Mesendoderm (in vitro differentiated cells): ENCODE results near the gene IFRD1.

Experiments used
- DNase-seq: peaks from one replicate; pipeline ENCODE4 v3.0.0; 2013
- H2AK5ac ChIP-seq: 2 replicates; pipeline ENCODE4 v1.6.1; 2013; ENCODE audit warnings: low read length, inconsistent platforms
- H2BK120ac ChIP-seq: 2 replicates; pipeline ENCODE4 v1.6.1; 2013; ENCODE audit warnings: low read depth, mild to moderate bottlenecking, low read length, moderate library complexity, mixed read lengths
- H2BK15ac ChIP-seq: replicated peaks from 2 replicates; pipeline ENCODE4 v1.6.1; 2013; ENCODE audit warnings: low read depth, mild to moderate bottlenecking, moderate library complexity
- H2BK5ac ChIP-seq: 2 replicates; pipeline ENCODE4 v1.6.1; 2013; ENCODE audit warnings: low read length, inconsistent platforms
- H3K18ac ChIP-seq: 2 replicates; pipeline ENCODE4 v1.6.1; 2013; ENCODE audit warnings: mild to moderate bottlenecking, low read length, mixed read lengths
- H3K23ac ChIP-seq: one replicate; pipeline ENCODE4 v1.6.1; 2013; ENCODE audit warnings: low read length
- H3K27ac ChIP-seq: 2 replicates; pipeline ENCODE4 v1.5.1; 2013; ENCODE audit warnings: low read depth, mild to moderate bottlenecking, inconsistent platforms, low read length, moderate library complexity
- H3K27me3 ChIP-seq: 2 replicates; pipeline ENCODE4 v1.6.1; 2013; ENCODE audit warnings: low read length, control low read depth, mild to moderate bottlenecking, inconsistent platforms; ENCODE audit not compliant: insufficient read depth, poor library complexity
- H3K36me3 ChIP-seq: 2 replicates; pipeline ENCODE4 v1.6.1; 2013; ENCODE audit warnings: low read length, inconsistent platforms; ENCODE audit not compliant: control insufficient read depth, insufficient read depth
- H3K4ac ChIP-seq: one replicate; pipeline ENCODE4 v1.6.1; 2013; ENCODE audit warnings: low read depth, mild to moderate bottlenecking, low read length, moderate library complexity
- H3K4me1 ChIP-seq: 2 replicates; pipeline ENCODE4 v1.6.1; 2013; ENCODE audit warnings: low read depth, low read length, inconsistent platforms; ENCODE audit not compliant: control insufficient read depth
- H3K4me2 ChIP-seq: 2 replicates; pipeline ENCODE4 v1.6.1; 2013; ENCODE audit warnings: low read length
- H3K4me3 ChIP-seq: 2 replicates; pipeline ENCODE4 v1.5.1; 2013; ENCODE audit warnings: mild to moderate bottlenecking, low read length
- H3K56ac ChIP-seq: one replicate; pipeline ENCODE4 v1.6.1; 2013; ENCODE audit warnings: low read length
- H3K79me1 ChIP-seq: 2 replicates; pipeline ENCODE4 v1.6.1; 2013; ENCODE audit warnings: low read length, inconsistent platforms
- H3K79me2 ChIP-seq: 2 replicates; pipeline ENCODE4 v1.6.1; 2013; ENCODE audit warnings: mild to moderate bottlenecking, low read length; ENCODE audit not compliant: control insufficient read depth, insufficient read depth
- H3K9ac ChIP-seq: 2 replicates; pipeline ENCODE4 v1.6.1; 2013; ENCODE audit warnings: low read length, inconsistent platforms
- H4K5ac ChIP-seq: one replicate; pipeline ENCODE4 v1.6.1; 2013; ENCODE audit warnings: low read length
- H4K8ac ChIP-seq: one replicate; pipeline ENCODE4 v1.6.1; 2013; ENCODE audit warnings: low read depth, mild to moderate bottlenecking, control low read depth, low read length, moderate library complexity
- WGBS: extraction: QIAGEN DNeasy Blood & Tissue Kit; methylation state at CpG from one replicate; pipeline ENCODE4 v1.1.7; 2013; ENCODE audit warnings: low lambda C conversion rate, missing lambda C conversion rate; ENCODE audit not compliant: insufficient coverage; ENCODE audit errors: extremely low coverage; 5-methylcytosine and 5-hydroxymethylcytosine counted together

IFRD1 gene

DNA sequence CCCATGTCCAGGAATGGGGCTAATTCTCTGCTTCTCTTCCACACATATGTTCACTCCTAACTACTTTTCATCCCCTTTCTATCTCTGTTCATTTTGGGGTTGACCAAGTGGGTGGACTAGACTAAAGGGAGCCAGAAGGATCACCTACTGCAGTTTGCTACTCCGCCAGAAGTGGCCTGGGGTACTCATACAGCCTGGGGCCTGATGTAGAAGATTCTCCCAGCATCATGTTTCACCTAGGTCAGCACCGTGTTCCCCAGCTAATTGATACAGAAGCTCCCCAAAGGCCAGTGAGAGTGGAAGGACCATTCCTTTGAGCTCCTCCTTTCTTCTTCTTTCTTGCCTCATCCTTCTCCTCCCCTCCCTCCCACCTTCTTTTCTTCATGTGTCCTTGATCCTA is 19.6 kb upstream of the IFRD1 start:
- Histone ChIP-seq H3K27me3 (no peaks in the 10 kb centered on the region), H4K8ac (no peak overlapping the region), H3K23ac (no peak overlapping the region), H3K79me2 (no peaks in the 10 kb centered on the region), H3K36me3 (no peaks in the 10 kb centered on the region), H2BK120ac (no peak overlapping the region), H3K79me1 (no peaks in the 10 kb centered on the region), H2AK5ac (no peak overlapping the region), H2BK15ac (no peak overlapping the region), H3K27ac (no peak overlapping the region), H3K4me2 (no peak overlapping the region), H3K4ac (no peak overlapping the region), H3K9ac (no peak overlapping the region), H3K18ac (no peak overlapping the region), H3K4me1 (peaks cover 6% of the 10 kb centered on the region), H3K4me3 (no peak overlapping the region), H3K56ac (no peak overlapping the region), H4K5ac (no peak overlapping the region), H2BK5ac (no peak overlapping the region)
- no CpG with 5 or more reads among the region's 2 CpGs for WGBS
- no peak for DNase-seq

GRCh38 chr7:112431803-112432202 is 18.5 kb upstream of the IFRD1 start:
- Histone ChIP-seq H3K4ac (no peak overlapping the region), H3K4me2 (no peak overlapping the region), H4K5ac (no peak overlapping the region), H2BK120ac (no peak overlapping the region), H2AK5ac (no peak overlapping the region), H3K4me3 (no peak overlapping the region), H4K8ac (no peak overlapping the region), H2BK5ac (no peak overlapping the region), H3K56ac (no peak overlapping the region), H3K9ac (no peak overlapping the region), H3K23ac (no peak overlapping the region), H3K36me3 (no peaks in the 10 kb centered on the region), H3K27me3 (no peaks in the 10 kb centered on the region), H3K79me1 (no peaks in the 10 kb centered on the region), H3K27ac (no peak overlapping the region), H3K4me1 (peaks cover 6% of the 10 kb centered on the region), H3K79me2 (no peaks in the 10 kb centered on the region), H3K18ac (no peak overlapping the region), H2BK15ac (no peak overlapping the region)
- DNase-seq = no peak
- WGBS = no CpG with 5 or more reads among the region's 3 CpGs

DNA sequence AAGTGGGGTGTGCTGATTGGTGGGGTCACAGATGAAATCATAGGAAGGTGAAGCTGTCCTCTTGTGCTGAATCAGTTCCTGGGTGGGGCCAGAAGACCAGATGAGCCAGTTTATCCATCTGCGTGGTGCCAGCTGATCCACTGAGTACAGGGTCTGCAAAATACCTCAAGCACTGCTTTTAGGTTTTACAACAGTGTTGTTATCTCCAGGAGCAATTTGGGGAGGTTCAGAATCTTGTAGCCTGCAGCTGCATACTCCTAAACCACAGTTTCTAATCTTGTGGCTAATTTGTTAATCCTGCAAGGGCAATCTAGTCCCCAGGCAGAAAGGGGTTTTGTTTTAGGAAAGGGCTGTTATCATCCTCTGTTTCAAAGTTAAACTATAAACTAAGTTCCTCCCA is 17.0 kb upstream of the IFRD1 start:
- H3K4me1 ChIP-seq = peaks cover 5% of the 10 kb centered on the region
- no peak overlapping the region for H4K8ac ChIP-seq
- H2BK120ac ChIP-seq = no peak overlapping the region
- H3K23ac ChIP-seq = no peak overlapping the region
- H3K36me3 ChIP-seq = no peaks in the 10 kb centered on the region
- H3K4me2 ChIP-seq = no peak overlapping the region
- no peak overlapping the region for H3K56ac ChIP-seq
- H3K4ac ChIP-seq = no peak overlapping the region
- peak; percentile 63 for DNase-seq
- no peak overlapping the region for H3K9ac ChIP-seq
- no peaks in the 10 kb centered on the region for H3K27me3 ChIP-seq
- no peak overlapping the region for H2BK15ac ChIP-seq
- H3K18ac ChIP-seq = no peak overlapping the region
- WGBS = no CpG with 5 or more reads among the region's 1 CpG
- no peak overlapping the region for H3K27ac ChIP-seq
- H3K79me2 ChIP-seq = no peaks in the 10 kb centered on the region
- H3K4me3 ChIP-seq = no peak overlapping the region
- no peak overlapping the region for H4K5ac ChIP-seq
- H2BK5ac ChIP-seq = no peak overlapping the region
- H2AK5ac ChIP-seq = no peak overlapping the region
- no peaks in the 10 kb centered on the region for H3K79me1 ChIP-seq

- H3K23ac ChIP-seq = no peak overlapping the region
- H3K79me2 ChIP-seq = no peaks in the 10 kb centered on the region
- H2BK5ac ChIP-seq = no peak overlapping the region
- WGBS = no CpG with 5 or more reads among the region's 1 CpG
- peak overlapping the region; percentile 39 for H3K18ac ChIP-seq
- H3K27me3 ChIP-seq = no peaks in the 10 kb centered on the region
- no peak overlapping the region for H3K4me2 ChIP-seq
- H2BK15ac ChIP-seq = no peak overlapping the region
- no peaks in the 10 kb centered on the region for H3K79me1 ChIP-seq
- no peak overlapping the region for H3K4ac ChIP-seq
- H3K9ac ChIP-seq = no peak overlapping the region
- no peak for DNase-seq
- H4K8ac ChIP-seq = no peak overlapping the region
- no peaks in the 10 kb centered on the region for H3K36me3 ChIP-seq
- H2AK5ac ChIP-seq = no peak overlapping the region
- H2BK120ac ChIP-seq = no peak overlapping the region
- H3K56ac ChIP-seq = no peak overlapping the region
- H3K4me1 ChIP-seq = peaks cover 2% of the 10 kb centered on the region
- no peak overlapping the region for H4K5ac ChIP-seq
- no peak overlapping the region for H3K4me3 ChIP-seq
- H3K27ac ChIP-seq = no peak overlapping the region
These were observed 13.2 kb upstream of the IFRD1 start for GRCh38 chr7:112437072-112437471.

GRCh38 chr7:112439476-112439875 is 10.8 kb upstream of the IFRD1 start:
- Histone ChIP-seq H3K79me1 (no peaks in the 10 kb centered on the region), H3K23ac (no peak overlapping the region), H3K79me2 (no peaks in the 10 kb centered on the region), H4K5ac (no peak overlapping the region), H3K27ac (no peak overlapping the region), H2BK120ac (no peak overlapping the region), H3K27me3 (no peaks in the 10 kb centered on the region), H2AK5ac (no peak overlapping the region), H3K4me1 (peaks cover 2% of the 10 kb centered on the region), H3K4me2 (no peak overlapping the region), H2BK15ac (no peak overlapping the region), H3K56ac (no peak overlapping the region), H3K18ac (no peak overlapping the region), H2BK5ac (no peak overlapping the region), H3K4ac (no peak overlapping the region), H3K9ac (no peak overlapping the region), H4K8ac (no peak overlapping the region), H3K36me3 (no peaks in the 10 kb centered on the region), H3K4me3 (no peak overlapping the region)
- DNase-seq = no peak
- no CpG with 5 or more reads among the region's 1 CpG for WGBS

- Histone ChIP-seq H3K4ac (no peak overlapping the region), H3K27me3 (no peaks in the 10 kb centered on the region), H3K36me3 (no peaks in the 10 kb centered on the region), H3K56ac (no peak overlapping the region), H2BK15ac (no peak overlapping the region), H3K4me1 (peaks cover 6% of the 10 kb centered on the region), H4K5ac (no peak overlapping the region), H3K4me3 (no peak overlapping the region), H4K8ac (no peak overlapping the region), H3K18ac (no peak overlapping the region), H3K79me1 (no peaks in the 10 kb centered on the region), H2BK5ac (no peak overlapping the region), H3K9ac (no peak overlapping the region), H3K27ac (no peak overlapping the region), H2AK5ac (no peak overlapping the region), H3K79me2 (no peaks in the 10 kb centered on the region), H3K23ac (no peak overlapping the region), H3K4me2 (no peak overlapping the region), H2BK120ac (no peak overlapping the region)
- DNase-seq = no peak
- no CpG with 5 or more reads among the region's 2 CpGs for WGBS
These were observed 8.1 kb upstream of the IFRD1 start for GRCh38 chr7:112442210-112442609.
